ENCODE data around the gene ANXA11. TPM values are rescaled to one million over a fixed set of nuclear protein-coding genes. Genes with fewer than 3 reads are reported as not detected.
"Not testable (repeated sequence)": the region's sequence is repeated elsewhere in the genome, so short reads cannot be mapped to it uniquely, and the experiment has no call there.

The ANXA11 gene
- polyA plus RNA-seq, 1 experiment, result 161 TPM

DNA sequence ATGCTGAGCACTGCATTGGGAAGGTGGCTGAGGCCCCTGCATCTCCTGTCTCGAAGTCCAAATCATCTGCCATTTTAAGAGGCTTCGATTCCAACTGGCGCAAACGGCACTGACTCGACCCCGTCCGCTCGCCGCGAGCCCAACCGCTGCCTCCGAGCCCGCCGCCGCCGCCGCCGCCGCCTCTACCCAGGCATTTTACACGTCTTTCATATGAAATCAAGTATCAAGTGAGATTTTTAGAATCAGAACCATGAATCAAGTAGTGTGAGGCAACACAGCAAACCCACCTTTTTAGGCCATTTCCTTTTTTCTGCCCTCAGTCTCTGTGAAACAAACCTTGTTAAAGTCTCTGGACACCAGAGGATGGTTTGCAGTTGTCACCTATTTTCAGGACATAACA is 42.3 kb upstream of the ANXA11 start:
- CTCF ChIA-PET; H3K27ac ChIP-seq (ENCODE audit: low read depth, low read length); POLR2A ChIA-PET; H3K4me3 ChIP-seq (ENCODE audit: low read depth, low read length); H3K9me3 ChIP-seq (ENCODE audit: control insufficient read depth, insufficient read depth, low read length); DNase-seq (ENCODE audit: low read depth, low spot score); H3K27me3 ChIP-seq (ENCODE audit: control insufficient read depth, insufficient read depth, low read length): not testable (repeated sequence)

DNA sequence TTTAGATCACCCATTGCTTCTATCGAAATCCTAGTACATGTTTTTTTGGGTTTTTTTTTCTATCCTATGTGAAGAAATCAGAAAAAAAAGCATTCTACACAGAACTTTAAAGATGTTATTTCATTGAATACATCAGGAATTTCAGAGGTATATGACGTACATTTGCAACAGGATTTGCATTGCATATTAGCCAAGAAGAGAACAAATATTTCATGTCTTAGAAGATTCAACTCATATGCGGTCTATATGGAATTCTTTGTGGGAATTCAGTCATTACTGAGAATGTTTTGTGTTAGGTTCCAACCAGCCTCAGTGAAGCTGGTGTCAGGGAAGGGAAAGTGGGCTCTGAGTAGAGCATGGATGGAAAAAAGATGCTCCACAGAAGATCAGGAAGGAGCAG is 39.0 kb upstream of the ANXA11 start:
- POLR2A ChIA-PET; H3K9me3 ChIP-seq (ENCODE audit: control insufficient read depth, insufficient read depth, low read length); DNase-seq (ENCODE audit: low read depth, low spot score); H3K4me3 ChIP-seq (ENCODE audit: low read depth, low read length); CTCF ChIA-PET; H3K27ac ChIP-seq (ENCODE audit: low read depth, low read length); H3K27me3 ChIP-seq (ENCODE audit: control insufficient read depth, insufficient read depth, low read length): not testable (repeated sequence)

DNA sequence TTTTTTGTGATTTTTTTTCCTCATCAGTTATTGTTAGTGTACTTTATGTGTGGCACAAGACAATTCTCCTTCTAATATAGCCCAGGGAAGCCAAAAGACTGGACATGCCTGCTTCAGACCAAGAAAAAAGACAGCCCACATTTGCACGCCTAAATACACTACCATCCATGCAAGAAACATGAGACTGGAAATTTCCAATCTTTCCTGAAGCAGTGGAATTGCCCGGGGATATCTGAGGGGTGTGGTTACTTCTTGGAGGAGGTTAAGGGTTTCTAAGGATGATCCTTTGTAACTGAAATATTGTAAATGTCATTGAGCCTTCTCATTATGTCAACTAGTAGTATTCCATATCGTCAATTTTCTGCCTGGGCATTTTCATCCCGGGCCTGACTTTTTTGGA is 37.0 kb upstream of the ANXA11 start:
- CTCF ChIA-PET; POLR2A ChIA-PET; H3K4me3 ChIP-seq (ENCODE audit: low read depth, low read length); H3K27ac ChIP-seq (ENCODE audit: low read depth, low read length); H3K9me3 ChIP-seq (ENCODE audit: control insufficient read depth, insufficient read depth, low read length); H3K27me3 ChIP-seq (ENCODE audit: control insufficient read depth, insufficient read depth, low read length); DNase-seq (ENCODE audit: low read depth, low spot score): not testable (repeated sequence)

DNA sequence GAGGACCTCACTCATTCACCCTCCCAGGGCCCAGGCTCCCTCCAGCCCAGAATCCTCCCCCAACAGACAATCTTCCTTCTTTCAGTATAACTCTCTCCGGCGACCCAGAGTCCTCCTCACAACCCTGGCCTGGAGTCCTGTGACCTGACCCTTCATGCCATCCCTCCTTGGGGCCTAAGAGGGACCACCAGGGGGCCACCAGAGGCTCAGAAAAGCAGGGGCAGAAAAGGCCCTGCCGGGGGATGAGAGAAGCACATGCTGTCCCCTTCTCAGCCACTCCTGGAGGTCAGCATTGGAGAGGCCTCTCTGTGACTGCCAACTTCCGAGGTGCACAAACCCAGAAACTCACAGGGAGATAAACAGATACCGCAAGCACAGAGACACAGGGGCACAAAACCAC is 31.1 kb upstream of the ANXA11 start:
- POLR2A ChIA-PET; CTCF ChIA-PET; H3K27ac ChIP-seq (ENCODE audit: low read depth, low read length); DNase-seq (ENCODE audit: low read depth, low spot score); H3K9me3 ChIP-seq (ENCODE audit: control insufficient read depth, insufficient read depth, low read length); H3K27me3 ChIP-seq (ENCODE audit: control insufficient read depth, insufficient read depth, low read length); H3K4me3 ChIP-seq (ENCODE audit: low read depth, low read length): not testable (repeated sequence)

DNA sequence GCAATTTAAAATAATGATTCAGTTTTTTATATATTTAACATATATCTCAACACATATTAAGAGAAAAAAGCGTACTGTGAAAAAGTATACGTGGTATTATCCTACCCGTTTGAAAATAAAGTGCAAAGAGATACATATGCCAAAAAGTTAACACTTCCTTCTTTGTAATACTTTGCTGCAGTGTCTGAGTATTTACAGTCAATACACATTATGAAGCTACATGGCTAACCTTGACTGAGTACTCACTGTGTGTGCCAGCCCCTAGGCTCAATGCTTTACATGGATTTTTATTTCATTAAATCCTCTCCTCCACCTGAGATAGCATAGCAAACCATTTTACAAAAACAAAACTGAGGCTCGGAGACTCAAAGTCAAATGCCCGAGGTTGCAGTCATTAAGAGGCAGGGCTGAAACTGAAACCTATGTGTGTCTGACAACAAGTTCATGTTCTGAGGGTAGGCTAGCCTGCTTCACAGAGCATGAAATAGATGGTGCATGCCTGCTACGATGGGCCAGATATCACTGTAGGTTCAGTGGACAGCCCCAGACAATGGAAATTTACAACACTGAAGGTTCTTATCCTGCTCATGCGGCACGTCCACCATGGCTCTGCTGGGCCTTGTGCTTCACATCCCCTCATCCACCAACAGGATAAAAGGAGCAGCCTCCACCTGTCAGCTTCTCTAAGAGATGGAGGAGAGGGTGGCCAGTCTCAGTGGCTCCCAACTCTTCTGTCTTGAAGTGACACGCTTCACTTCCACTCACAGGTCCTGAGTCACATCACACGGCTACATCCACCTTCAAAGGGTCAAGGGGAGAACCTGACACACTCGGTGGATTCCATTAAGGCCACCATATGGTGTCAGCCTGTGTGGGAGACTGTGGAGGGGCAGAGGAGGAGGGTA is 29.2 kb upstream of the ANXA11 start:
- POLR2A ChIA-PET; H3K27me3 ChIP-seq (ENCODE audit: control insufficient read depth, insufficient read depth, low read length); H3K4me3 ChIP-seq (ENCODE audit: low read depth, low read length); H3K9me3 ChIP-seq (ENCODE audit: control insufficient read depth, insufficient read depth, low read length); DNase-seq (ENCODE audit: low read depth, low spot score); H3K27ac ChIP-seq (ENCODE audit: low read depth, low read length); CTCF ChIA-PET: not testable (repeated sequence)

DNA sequence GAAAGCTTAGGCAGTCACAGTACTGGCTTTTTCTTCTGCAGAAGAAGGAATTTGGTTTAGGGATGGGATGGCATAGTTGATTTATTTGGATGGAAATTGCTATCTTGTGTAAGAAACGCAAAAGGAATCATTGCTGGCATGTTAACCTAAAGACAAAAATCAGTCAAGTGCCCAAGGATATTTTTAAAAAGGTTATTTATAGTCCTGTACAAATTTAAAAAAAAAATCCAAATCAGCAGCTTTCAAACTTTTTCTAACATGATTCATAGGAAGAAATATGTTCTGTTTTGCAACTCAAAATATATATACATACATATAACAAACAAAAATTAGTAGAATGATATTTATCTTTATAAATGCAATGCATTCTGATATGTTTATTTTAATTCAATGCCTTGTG is 28.5 kb upstream of the ANXA11 start:
- DNase-seq (ENCODE audit: low read depth, low spot score); H3K27me3 ChIP-seq (ENCODE audit: control insufficient read depth, insufficient read depth, low read length); POLR2A ChIA-PET; H3K27ac ChIP-seq (ENCODE audit: low read depth, low read length); H3K9me3 ChIP-seq (ENCODE audit: control insufficient read depth, insufficient read depth, low read length); H3K4me3 ChIP-seq (ENCODE audit: low read depth, low read length): not testable (repeated sequence)
- CTCF ChIA-PET, result interaction anchor here (1.0 kb wide), 1 partner anchor 27 kb away, joined by 3 read pairs; no protein-coding TSS in a partner anchor

DNA sequence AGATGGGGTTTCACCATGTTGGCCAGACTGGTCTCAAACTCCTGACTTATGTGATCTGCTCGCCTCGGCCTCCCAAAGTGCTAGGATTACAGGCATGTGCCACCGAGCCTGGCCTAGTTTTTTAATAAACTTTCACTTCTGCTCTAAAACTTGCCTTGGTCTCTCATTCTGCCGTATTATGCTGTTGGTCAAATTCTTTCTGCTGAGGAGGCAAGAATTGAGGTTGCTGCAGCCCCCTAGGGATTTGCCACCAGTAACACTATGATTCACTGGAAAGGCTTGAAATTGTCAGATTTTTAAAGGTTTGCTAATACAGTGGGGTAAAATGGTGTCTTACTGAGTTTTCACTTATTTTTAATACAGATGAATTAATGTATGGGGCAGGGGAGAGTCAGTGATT is 21.4 kb upstream of the ANXA11 start:
- POLR2A ChIA-PET; H3K4me3 ChIP-seq (ENCODE audit: low read depth, low read length); DNase-seq (ENCODE audit: low read depth, low spot score); H3K27ac ChIP-seq (ENCODE audit: low read depth, low read length); H3K27me3 ChIP-seq (ENCODE audit: control insufficient read depth, insufficient read depth, low read length); H3K9me3 ChIP-seq (ENCODE audit: control insufficient read depth, insufficient read depth, low read length): not testable (repeated sequence)
- CTCF ChIA-PET, result interaction anchor here (0.6 kb wide), 1 partner anchor 159 kb away, joined by 3 read pairs; no protein-coding TSS in a partner anchor

DNA sequence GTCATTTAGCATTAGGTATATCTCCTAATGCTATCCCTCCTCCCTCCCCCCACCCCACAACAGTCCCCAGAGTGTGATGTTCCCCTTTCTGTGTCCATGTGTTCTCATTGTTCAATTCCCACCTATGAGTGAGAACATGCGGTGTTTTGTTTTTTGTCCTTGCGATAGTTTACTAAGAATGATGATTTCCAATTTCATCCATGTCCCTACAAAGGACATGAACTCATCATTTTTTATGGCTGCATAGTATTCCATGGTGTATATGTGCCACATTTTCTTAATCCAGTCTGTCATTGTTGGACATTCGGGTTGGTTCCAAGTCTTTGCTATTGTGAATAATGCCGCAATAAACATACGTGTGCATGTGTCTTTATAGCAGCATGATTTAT is 17.7 kb upstream of the ANXA11 start:
- CTCF ChIA-PET, result interaction anchor here (0.7 to 2.4 kb wide), 22 partner anchors 10 to 176 kb away, joined by 3 to 73 read pairs (median 4); partner anchors contain the start of gene TMEM254
- POLR2A ChIA-PET, result not testable (repeated sequence)

DNA sequence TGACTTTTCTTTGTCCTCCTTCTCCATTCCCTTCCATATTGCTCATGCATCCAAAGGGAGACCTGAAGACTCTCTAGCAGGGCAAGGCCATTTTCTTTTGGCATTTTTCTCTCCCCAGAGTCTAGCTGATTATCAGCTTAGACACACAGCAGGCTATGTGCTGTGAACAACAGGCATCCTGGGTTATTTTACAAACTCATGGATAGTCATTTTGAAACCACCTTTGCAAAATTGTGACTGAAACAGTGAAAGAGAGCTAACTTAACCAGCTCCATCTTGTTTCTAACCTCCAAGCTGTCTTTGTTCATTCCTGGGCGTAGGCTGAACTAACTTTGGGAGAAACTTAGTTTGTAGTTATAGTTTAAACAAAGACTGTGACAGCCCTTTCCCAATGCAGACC is 13.5 kb upstream of the ANXA11 start:
- H3K27ac ChIP-seq (ENCODE audit: low read depth, low read length); H3K4me3 ChIP-seq (ENCODE audit: low read depth, low read length); DNase-seq (ENCODE audit: low read depth, low spot score); POLR2A ChIA-PET; H3K27me3 ChIP-seq (ENCODE audit: control insufficient read depth, insufficient read depth, low read length); H3K9me3 ChIP-seq (ENCODE audit: control insufficient read depth, insufficient read depth, low read length); CTCF ChIA-PET: not testable (repeated sequence)

More for the DNA sequence above, 17.7 kb upstream of the ANXA11 start:
- not testable (repeated sequence) for H3K4me3 ChIP-seq (ENCODE audit: low read depth, low read length); H3K9me3 ChIP-seq (ENCODE audit: control insufficient read depth, insufficient read depth, low read length); H3K27me3 ChIP-seq (ENCODE audit: control insufficient read depth, insufficient read depth, low read length); H3K27ac ChIP-seq (ENCODE audit: low read depth, low read length); DNase-seq (ENCODE audit: low read depth, low spot score)

DNA sequence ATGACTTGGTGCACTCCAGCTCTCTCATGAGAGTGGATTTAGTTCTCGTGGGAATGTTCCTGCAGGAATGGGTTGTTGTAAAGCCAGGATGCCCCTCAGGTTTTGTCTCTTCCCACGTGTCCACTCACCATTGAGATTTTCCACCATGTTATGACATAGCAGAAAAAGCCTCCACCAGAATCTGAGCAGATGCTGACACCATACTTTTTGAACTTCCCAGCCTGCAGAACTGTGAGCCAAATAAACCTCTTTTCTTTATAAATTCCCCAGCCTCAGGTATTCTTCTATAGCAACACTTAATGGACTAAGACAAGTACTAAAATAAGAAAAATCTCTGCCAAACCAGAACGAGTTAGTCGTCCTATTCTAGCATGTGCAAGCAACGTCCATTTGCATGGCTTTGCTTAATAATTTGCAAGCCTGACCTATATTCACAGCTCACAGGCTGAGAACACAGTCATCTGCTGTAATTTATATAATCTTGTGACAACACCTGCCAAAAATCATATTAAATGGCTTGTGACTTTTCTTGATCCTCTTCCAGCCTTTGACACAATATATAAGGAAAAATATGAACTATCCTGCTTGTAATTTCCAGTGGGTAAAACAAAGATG is 9.1 kb upstream of the ANXA11 start:
- H3K27ac ChIP-seq (ENCODE audit: low read depth, low read length); H3K27me3 ChIP-seq (ENCODE audit: control insufficient read depth, insufficient read depth, low read length); DNase-seq (ENCODE audit: low read depth, low spot score); H3K9me3 ChIP-seq (ENCODE audit: control insufficient read depth, insufficient read depth, low read length); CTCF ChIA-PET; POLR2A ChIA-PET; H3K4me3 ChIP-seq (ENCODE audit: low read depth, low read length): not testable (repeated sequence)

DNA sequence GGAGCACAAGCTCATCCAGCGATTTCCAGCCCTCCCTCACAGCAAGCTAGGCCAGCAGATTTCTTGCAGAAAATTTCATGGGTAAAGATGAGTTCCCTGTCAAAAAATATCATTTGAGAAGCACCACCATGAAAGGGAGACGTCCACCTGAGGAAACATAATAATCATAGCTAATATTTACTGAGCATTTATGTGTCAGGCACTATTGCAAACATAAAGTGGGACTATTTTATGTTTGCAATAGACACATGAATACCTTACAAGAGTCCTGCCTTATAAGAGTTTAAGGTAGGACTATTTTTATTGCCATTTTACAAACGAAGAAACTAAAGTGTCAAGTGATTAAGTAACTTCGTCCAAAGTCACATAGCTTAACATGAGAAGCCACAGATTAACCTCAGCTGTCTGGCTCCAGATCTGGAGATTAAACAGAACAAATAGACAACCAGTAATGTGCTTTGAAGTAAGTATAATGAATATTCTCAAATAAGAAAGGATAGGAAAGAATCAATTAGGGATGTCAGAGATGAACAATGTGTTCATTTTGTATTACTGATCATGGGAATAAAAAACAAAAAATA is 7.3 kb upstream of the ANXA11 start:
- DNase-seq (ENCODE audit: low read depth, low spot score); H3K27me3 ChIP-seq (ENCODE audit: control insufficient read depth, insufficient read depth, low read length); H3K27ac ChIP-seq (ENCODE audit: low read depth, low read length); H3K4me3 ChIP-seq (ENCODE audit: low read depth, low read length); POLR2A ChIA-PET; H3K9me3 ChIP-seq (ENCODE audit: control insufficient read depth, insufficient read depth, low read length): not testable (repeated sequence)
- CTCF ChIA-PET, result interaction anchor here (0.9 to 1.6 kb wide), 3 partner anchors 10 to 154 kb away, joined by 3 to 5 read pairs (median 3); no protein-coding TSS in a partner anchor

Measured in AG04450 (cell line).